K562 (cell line): Measurements from ENCODE around the gene ZNF343. TPM values are rescaled to one million over a fixed set of nuclear protein-coding genes. Genes with fewer than 3 reads are reported as not detected.

ENCODE experiments used
- ADNP ChIP-seq: fragments of 200-800 bp; sonication (Bioruptor generic); IDR thresholded peaks from 2 replicates; pipeline ENCODE4 v1.6.1; 2016; ENCODE audit warnings: missing genetic modification characterization, missing compliant biosample characterization
- BHLHE40 ChIP-seq: IDR thresholded peaks from 2 replicates; pipeline ENCODE4 v1.6.1; 2011; ENCODE audit warnings: low read length, improper control_type of control experiment
- CHAMP1 ChIP-seq: fragments of 450-650 bp; IDR thresholded peaks from 2 replicates; pipeline ENCODE4 v1.6.1; 2016; ENCODE audit warnings: mild to moderate bottlenecking
- E2F6 ChIP-seq, 2 experiments: IDR thresholded peaks; 2 replicates each; pipeline ENCODE4 v1.6.1; 2011; ENCODE audit warnings: borderline replicate concordance in 1 of 2, control low read depth in 1 of 2, low read depth in 1 of 2, low read length in 1 of 2, mild to moderate bottlenecking in 1 of 2, mixed read lengths in 1 of 2, moderate library complexity in 1 of 2; ENCODE audit not compliant: insufficient read depth in 1 of 2, insufficient read length in 1 of 2, poor library complexity in 1 of 2, severe bottlenecking in 1 of 2; ENCODE audit errors: extremely low read depth in 1 of 2
- ELK3 ChIP-seq: fragments of 450-650 bp; formaldehyde crosslinking; IDR thresholded peaks from 2 replicates; pipeline ENCODE4 v1.4.0; 2020; ENCODE audit warnings: mild to moderate bottlenecking
- ETV5 ChIP-seq: sonication (generic); formaldehyde crosslinking; IDR thresholded peaks from 2 replicates; pipeline ENCODE4 v1.4.0; 2020; ENCODE audit warnings: low read depth, mild to moderate bottlenecking, missing genetic modification reagents
- HOMEZ ChIP-seq: fragments of 250-450 bp; sonication (Bioruptor Pico); IDR thresholded peaks from 2 replicates; pipeline ENCODE4 v1.4.0; 2020; ENCODE audit warnings: mild to moderate bottlenecking, moderate library complexity
- ILF3 ChIP-seq: fragments of 450-650 bp; IDR thresholded peaks from 2 replicates; pipeline ENCODE4 v1.6.1; 2018; ENCODE audit warnings: antibody characterized with exemption, mild to moderate bottlenecking, moderate library complexity, borderline replicate concordance
- NEUROD1 ChIP-seq: fragments of 150-350 bp; IDR thresholded peaks from 2 replicates; pipeline ENCODE4 v1.6.1; 2014; ENCODE audit warnings: borderline replicate concordance, low read length, low read depth; ENCODE audit not compliant: partially characterized antibody
- PRPF4 ChIP-seq: fragments of 200-400 bp; formaldehyde crosslinking; IDR thresholded peaks from one replicate; pipeline ENCODE4 v1.6.1; 2017; ENCODE audit warnings: low read length, low read depth, mild to moderate bottlenecking; ENCODE audit not compliant: insufficient read depth, poor library complexity, severe bottlenecking
- RNF2 ChIP-seq: sonication (generic); IDR thresholded peaks from 2 replicates; pipeline ENCODE4 v1.6.1; 2016
- SIN3B ChIP-seq: fragments of 450-650 bp; IDR thresholded peaks from 2 replicates; pipeline ENCODE4 v1.6.1; 2017; ENCODE audit warnings: low read depth, mild to moderate bottlenecking, moderate library complexity
- SRSF3 ChIP-seq: fragments of 200-400 bp; formaldehyde crosslinking; IDR thresholded peaks from 2 replicates; pipeline ENCODE4 v1.6.1; 2016; ENCODE audit warnings: mild to moderate bottlenecking, low read length, moderate library complexity; ENCODE audit not compliant: insufficient read depth
- TEAD2 ChIP-seq: fragments of 450-650 bp; IDR thresholded peaks from 2 replicates; pipeline ENCODE4 v1.6.1; 2016; ENCODE audit warnings: missing genetic modification characterization, control low read depth, missing compliant biosample characterization
- TFE3 ChIP-seq: fragments of 450-650 bp; formaldehyde crosslinking; IDR thresholded peaks from 2 replicates; pipeline ENCODE4 v1.4.0; 2020; ENCODE audit warnings: mild to moderate bottlenecking, mixed read lengths
- TSC22D4 ChIP-seq: fragments of 450-650 bp; IDR thresholded peaks from 2 replicates; pipeline ENCODE4 v1.6.1; 2016; ENCODE audit warnings: missing genetic modification characterization, missing biosample characterization, control low read depth
- ZFX ChIP-seq: sonication (generic); formaldehyde crosslinking; IDR thresholded peaks from 2 replicates; pipeline ENCODE4 v1.8.0; 2022; ENCODE audit warnings: mild to moderate bottlenecking, missing genetic modification reagents, moderate library complexity
- polyA plus RNA-seq, 8 experiments: library from polyadenylated mRNA; depleted of rRNA in 4 of 8; stranded (reverse) in 5 of 8; unstranded in 3 of 8; fragments of >200 nt; fragmentation: Nextera tagmentation in 2 of 8; fragmentation: Illumina TruSeq in 1 of 8; extraction: Ambion mirVana in 2 of 8; extraction: Trizol in 1 of 8; gene quantifications; 2 replicates each; pipeline versions ENCODE4 v1.2.1 to v1.2.3, GENCODE V29; 2011 to 2014; ENCODE audit warnings: inconsistent platforms in 1 of 8, missing spikeins in 1 of 8
- total RNA-seq, 7 experiments: library from RNA; depleted of rRNA in 6 of 7; stranded (reverse); fragments of >200 nt in 6 of 7; fragmentation: Illumina TruSeq in 2 of 7; extraction: Trizol in 2 of 7; gene quantifications; 2 replicates each; pipeline versions ENCODE4 v1.2.1 to v1.2.3, GENCODE V29; 2011 to 2021; ENCODE audit warnings: low replicate concordance in 1 of 7

Gene ZNF343
- total and polyA plus RNA-seq, 9 of the 15 experiments (the other 6 are each of a cell fraction or from before 2014, with no cell fraction given) = 1.4 to 9.8 (median 6.4) TPM

- TF ChIP-seq ELK3 (CRISPR knock-in tag) = no peak
- peak; percentile 74 to 78 for TF ChIP-seq E2F6 (IDR thresholded peaks at IDR 0.05; ENCODE audit: borderline replicate concordance in 1 of 2, extremely low read depth in 1 of 2, insufficient read depth in 1 of 2, insufficient read length in 1 of 2, low read depth in 1 of 2, low read length in 1 of 2, poor library complexity in 1 of 2, severe bottlenecking in 1 of 2)
- no peak for TF ChIP-seq NEUROD1
- TF ChIP-seq TSC22D4 = no peak
- TF ChIP-seq ILF3 = no peak
- no peak for TF ChIP-seq TFE3
- peak; percentile 81 for TF ChIP-seq ZFX (CRISPR knock-in tag)
- no peak for TF ChIP-seq TEAD2
- no peak for TF ChIP-seq RNF2
- TF ChIP-seq ADNP = no peak
- TF ChIP-seq BHLHE40 = 0 out of 2 replicates have a peak, but pooled peaks have one; percentile 4
- no peak for TF ChIP-seq PRPF4
- TF ChIP-seq SRSF3 = no peak
- 0 out of 2 replicates have a peak, but pooled peaks have one; percentile 50 for TF ChIP-seq ETV5 (CRISPR knock-in tag)
- no peak; the same call in 1 of the 2 replicates for TF ChIP-seq SIN3B
- TF ChIP-seq HOMEZ = no peak
- no peak for TF ChIP-seq CHAMP1
Measured at GRCh38 chr20:2508631-2509467, at the start of gene ZNF343 (continued).
